HepG2 (cell line): ENCODE results near the gene CCSER1. TPM values are rescaled to one million over a fixed set of nuclear protein-coding genes. Genes with fewer than 3 reads are reported as not detected.
A peak's percentile ranks its signal among the peaks of the same experiment; 100 is the strongest.

Experiments
- BCL6 ChIP-seq: IDR thresholded peaks from 2 replicates; pipeline ENCODE4 v1.6.1; 2016; ENCODE audit warnings: missing genetic modification reagents, missing compliant biosample characterization
- CREB1 ChIP-seq, 2 experiments: fragments of 450-650 bp in 1 of 2; IDR thresholded peaks; 2 replicates each; pipeline ENCODE4 v1.6.1; 2016 to 2017; ENCODE audit warnings: control low read depth in 1 of 2, mild to moderate bottlenecking in 1 of 2, missing compliant biosample characterization in 1 of 2, missing genetic modification characterization in 1 of 2
- FOXA1 ChIP-seq, 2 experiments: fragments of 450-650 bp in 1 of 2; sonication (generic) in 1 of 2; formaldehyde crosslinking in 1 of 2; IDR thresholded peaks; 2 replicates each; pipeline versions ENCODE4 v1.4.0 to v1.6.1; 2016 to 2020; ENCODE audit warnings: missing genetic modification reagents in 1 of 2
- FOXJ3 ChIP-seq: sonication (generic); formaldehyde crosslinking; IDR thresholded peaks from 2 replicates; pipeline ENCODE4 v1.4.0; 2020; ENCODE audit warnings: missing genetic modification reagents, mild to moderate bottlenecking, borderline replicate concordance
- HDAC2 ChIP-seq: sonication (generic); formaldehyde crosslinking; IDR thresholded peaks from 2 replicates; pipeline ENCODE4 v1.4.0; 2020; ENCODE audit warnings: missing genetic modification reagents
- HNRNPUL1 ChIP-seq: fragments of 200-400 bp; formaldehyde crosslinking; IDR thresholded peaks from 2 replicates; pipeline ENCODE4 v1.6.1; 2017; ENCODE audit warnings: low read depth, mild to moderate bottlenecking, low read length, moderate library complexity
- IKZF1 ChIP-seq: fragments of 450-650 bp; IDR thresholded peaks from 2 replicates; pipeline ENCODE4 v1.7.1; 2016
- ISL2 ChIP-seq: sonication (generic); formaldehyde crosslinking; IDR thresholded peaks from 2 replicates; pipeline ENCODE4 v1.5.0; 2020; ENCODE audit warnings: missing genetic modification reagents
- MIER2 ChIP-seq: IDR thresholded peaks from 2 replicates; pipeline ENCODE4 v1.6.1; 2016; ENCODE audit warnings: missing biosample characterization, missing genetic modification reagents
- NCOA2 ChIP-seq: sonication (generic); formaldehyde crosslinking; IDR thresholded peaks from 2 replicates; pipeline ENCODE4 v1.8.0; 2022; ENCODE audit warnings: inconsistent platforms
- NR2F2 ChIP-seq: IDR thresholded peaks from 2 replicates; pipeline ENCODE4 v1.6.1; 2012; ENCODE audit warnings: low read depth, inconsistent platforms, borderline replicate concordance
- RARA ChIP-seq: IDR thresholded peaks from 2 replicates; pipeline ENCODE4 v1.6.1; 2016; ENCODE audit warnings: missing genetic modification reagents, missing compliant biosample characterization
- RORA ChIP-seq: sonication (generic); formaldehyde crosslinking; IDR thresholded peaks from 2 replicates; pipeline ENCODE4 v1.5.0; 2020; ENCODE audit warnings: mild to moderate bottlenecking, missing genetic modification reagents, moderate library complexity
- RXRB ChIP-seq: IDR thresholded peaks from 2 replicates; pipeline ENCODE4 v1.6.1; 2016; ENCODE audit warnings: borderline replicate concordance, missing genetic modification reagents, missing compliant biosample characterization
- SOX5 ChIP-seq: IDR thresholded peaks from 2 replicates; pipeline ENCODE4 v1.6.1; 2016; ENCODE audit warnings: borderline replicate concordance
- ZNF644 ChIP-seq: IDR thresholded peaks from 2 replicates; pipeline ENCODE4 v1.6.1; 2016; ENCODE audit warnings: low read depth
- ZNF672 ChIP-seq: sonication (generic); formaldehyde crosslinking; IDR thresholded peaks from 2 replicates; pipeline ENCODE4 v1.8.1; 2022; ENCODE audit warnings: missing genetic modification reagents
- ZNF746 ChIP-seq: sonication (generic); formaldehyde crosslinking; IDR thresholded peaks from 2 replicates; pipeline ENCODE4 v1.8.0; 2022; ENCODE audit warnings: mild to moderate bottlenecking, missing genetic modification reagents
- polyA plus RNA-seq, 8 experiments: library from polyadenylated mRNA; depleted of rRNA in 3 of 8; stranded (reverse) in 7 of 8; unstranded in 1 of 8; fragments of >200 nt; fragmentation: Illumina TruSeq in 4 of 8; extraction: Trizol in 4 of 8; gene quantifications; 2 replicates each; pipeline versions ENCODE4 v1.2.1 to v1.2.3, GENCODE V29; 2011 to 2016; ENCODE audit warnings: low read depth in 4 of 8, missing spikeins in 1 of 8, mixed read lengths in 1 of 8; ENCODE audit not compliant: insufficient read depth in 1 of 8
- total RNA-seq, 5 experiments: library from RNA; depleted of rRNA; stranded (reverse); fragments of >200 nt; fragmentation: Illumina TruSeq; extraction: Trizol; gene quantifications; 2 replicates each; pipeline ENCODE4 v1.2.3, GENCODE V29; 2016; ENCODE audit warnings: low read depth in 1 of 5
- TF ChIP-seq, protein P1 (sequence below): IDR thresholded peaks from 2 replicates; pipeline ENCODE4 v1.6.1; 2016; ENCODE audit warnings: mild to moderate bottlenecking, missing biosample characterization, missing genetic modification reagents
- TF ChIP-seq, protein P2 (sequence below): sonication (generic); formaldehyde crosslinking; IDR thresholded peaks from 2 replicates; pipeline ENCODE4 v1.4.0; 2020; ENCODE audit warnings: missing genetic modification reagents
- TF ChIP-seq, protein P3 (sequence below): sonication (generic); formaldehyde crosslinking; IDR thresholded peaks from 2 replicates; pipeline ENCODE4 v1.8.1; 2023; ENCODE audit warnings: mild to moderate bottlenecking, missing genetic modification reagents
- TF ChIP-seq, protein P4 (sequence below): sonication (generic); formaldehyde crosslinking; IDR thresholded peaks from 2 replicates; pipeline ENCODE4 v1.4.0; 2020; ENCODE audit warnings: missing genetic modification reagents, borderline replicate concordance
- TF ChIP-seq, protein P5 (sequence below): sonication (generic); formaldehyde crosslinking; IDR thresholded peaks from 2 replicates; pipeline ENCODE4 v1.5.1; 2020; ENCODE audit warnings: missing genetic modification reagents, mild to moderate bottlenecking, borderline replicate concordance

The CCSER1 gene
- total and polyA plus RNA-seq, 2 of the 13 experiments (the other 11 are each of a cell fraction or from before 2014, with no cell fraction given) = not detected

DNA sequence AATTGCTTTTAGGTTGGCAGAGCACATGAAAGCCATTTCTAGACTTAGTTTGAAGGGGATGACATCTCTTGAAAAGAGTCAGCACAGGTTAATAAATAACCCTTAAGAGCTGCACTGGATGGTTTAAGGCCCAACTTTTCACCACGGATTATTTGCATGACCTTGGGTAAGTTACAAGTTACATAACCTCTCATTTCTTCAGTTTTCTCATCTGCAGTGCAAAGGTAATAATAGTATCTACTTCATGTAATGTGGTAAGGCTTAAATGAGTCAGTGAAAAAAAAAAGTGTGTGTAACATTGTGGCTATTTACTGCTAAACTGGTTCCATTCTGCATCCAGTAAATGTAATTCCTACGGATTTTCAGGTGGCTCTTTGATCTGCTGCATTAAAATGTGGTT lies 715.8 kb downstream of the CCSER1 start (continued):
- TF ChIP-seq HNRNPUL1 (peak; percentile 75; the same call in 1 of the 2 replicates), SOX5 (CRISPR knock-in tag) (peak; percentile 17; the same call in 1 of the 2 replicates), ZNF746 (CRISPR knock-in tag) (no peak), HDAC2 (CRISPR knock-in tag) (peak; percentile 48; the same call in 1 of the 2 replicates), CREB1 (IDR thresholded peaks at IDR 0.05) (no peak), CREB1 (CRISPR knock-in tag; IDR thresholded peaks at IDR 0.05) (no peak), MIER2 (CRISPR knock-in tag) (no peak), BCL6 (CRISPR knock-in tag) (peak; percentile 50; the same call in 1 of the 2 replicates), FOXA1 (IDR thresholded peaks at IDR 0.05) (no peak), FOXA1 (CRISPR knock-in tag; IDR thresholded peaks at IDR 0.05) (0 out of 2 replicates have a peak, but pooled peaks have one; percentile 15), ISL2 (0 out of 2 replicates have a peak, but pooled peaks have one; percentile 50), NR2F2 (no peak), RXRB (CRISPR knock-in tag) (peak; percentile 52; the same call in 1 of the 2 replicates), RARA (peak; percentile 64), NCOA2 (peak; percentile 62), FOXJ3 (CRISPR knock-in tag) (peak; percentile 48; the same call in 1 of the 2 replicates), RORA (CRISPR knock-in tag) (no peak), ZNF644 (CRISPR knock-in tag) (peak; percentile 69; the same call in 1 of the 2 replicates), IKZF1 (no peak), ZNF672 (CRISPR knock-in tag) (no peak)
- TF ChIP-seq, protein P1, sequence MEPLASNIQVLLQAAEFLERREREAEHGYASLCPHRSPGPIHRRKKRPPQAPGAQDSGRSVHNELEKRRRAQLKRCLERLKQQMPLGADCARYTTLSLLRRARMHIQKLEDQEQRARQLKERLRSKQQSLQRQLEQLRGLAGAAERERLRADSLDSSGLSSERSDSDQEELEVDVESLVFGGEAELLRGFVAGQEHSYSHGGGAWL (CRISPR knock-in tag) = no peak
- TF ChIP-seq, protein P2, sequence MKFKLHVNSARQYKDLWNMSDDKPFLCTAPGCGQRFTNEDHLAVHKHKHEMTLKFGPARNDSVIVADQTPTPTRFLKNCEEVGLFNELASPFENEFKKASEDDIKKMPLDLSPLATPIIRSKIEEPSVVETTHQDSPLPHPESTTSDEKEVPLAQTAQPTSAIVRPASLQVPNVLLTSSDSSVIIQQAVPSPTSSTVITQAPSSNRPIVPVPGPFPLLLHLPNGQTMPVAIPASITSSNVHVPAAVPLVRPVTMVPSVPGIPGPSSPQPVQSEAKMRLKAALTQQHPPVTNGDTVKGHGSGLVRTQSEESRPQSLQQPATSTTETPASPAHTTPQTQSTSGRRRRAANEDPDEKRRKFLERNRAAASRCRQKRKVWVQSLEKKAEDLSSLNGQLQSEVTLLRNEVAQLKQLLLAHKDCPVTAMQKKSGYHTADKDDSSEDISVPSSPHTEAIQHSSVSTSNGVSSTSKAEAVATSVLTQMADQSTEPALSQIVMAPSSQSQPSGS (CRISPR knock-in tag) = 0 out of 2 replicates have a peak, but pooled peaks have one; percentile 32
- TF ChIP-seq, protein P3, sequence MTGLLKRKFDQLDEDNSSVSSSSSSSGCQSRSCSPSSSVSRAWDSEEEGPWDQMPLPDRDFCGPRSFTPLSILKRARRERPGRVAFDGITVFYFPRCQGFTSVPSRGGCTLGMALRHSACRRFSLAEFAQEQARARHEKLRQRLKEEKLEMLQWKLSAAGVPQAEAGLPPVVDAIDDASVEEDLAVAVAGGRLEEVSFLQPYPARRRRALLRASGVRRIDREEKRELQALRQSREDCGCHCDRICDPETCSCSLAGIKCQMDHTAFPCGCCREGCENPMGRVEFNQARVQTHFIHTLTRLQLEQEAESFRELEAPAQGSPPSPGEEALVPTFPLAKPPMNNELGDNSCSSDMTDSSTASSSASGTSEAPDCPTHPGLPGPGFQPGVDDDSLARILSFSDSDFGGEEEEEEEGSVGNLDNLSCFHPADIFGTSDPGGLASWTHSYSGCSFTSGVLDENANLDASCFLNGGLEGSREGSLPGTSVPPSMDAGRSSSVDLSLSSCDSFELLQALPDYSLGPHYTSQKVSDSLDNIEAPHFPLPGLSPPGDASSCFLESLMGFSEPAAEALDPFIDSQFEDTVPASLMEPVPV = no peak
- TF ChIP-seq, protein P4, sequence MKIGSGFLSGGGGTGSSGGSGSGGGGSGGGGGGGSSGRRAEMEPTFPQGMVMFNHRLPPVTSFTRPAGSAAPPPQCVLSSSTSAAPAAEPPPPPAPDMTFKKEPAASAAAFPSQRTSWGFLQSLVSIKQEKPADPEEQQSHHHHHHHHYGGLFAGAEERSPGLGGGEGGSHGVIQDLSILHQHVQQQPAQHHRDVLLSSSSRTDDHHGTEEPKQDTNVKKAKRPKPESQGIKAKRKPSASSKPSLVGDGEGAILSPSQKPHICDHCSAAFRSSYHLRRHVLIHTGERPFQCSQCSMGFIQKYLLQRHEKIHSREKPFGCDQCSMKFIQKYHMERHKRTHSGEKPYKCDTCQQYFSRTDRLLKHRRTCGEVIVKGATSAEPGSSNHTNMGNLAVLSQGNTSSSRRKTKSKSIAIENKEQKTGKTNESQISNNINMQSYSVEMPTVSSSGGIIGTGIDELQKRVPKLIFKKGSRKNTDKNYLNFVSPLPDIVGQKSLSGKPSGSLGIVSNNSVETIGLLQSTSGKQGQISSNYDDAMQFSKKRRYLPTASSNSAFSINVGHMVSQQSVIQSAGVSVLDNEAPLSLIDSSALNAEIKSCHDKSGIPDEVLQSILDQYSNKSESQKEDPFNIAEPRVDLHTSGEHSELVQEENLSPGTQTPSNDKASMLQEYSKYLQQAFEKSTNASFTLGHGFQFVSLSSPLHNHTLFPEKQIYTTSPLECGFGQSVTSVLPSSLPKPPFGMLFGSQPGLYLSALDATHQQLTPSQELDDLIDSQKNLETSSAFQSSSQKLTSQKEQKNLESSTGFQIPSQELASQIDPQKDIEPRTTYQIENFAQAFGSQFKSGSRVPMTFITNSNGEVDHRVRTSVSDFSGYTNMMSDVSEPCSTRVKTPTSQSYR (CRISPR knock-in tag) = no peak
- TF ChIP-seq, protein P5, sequence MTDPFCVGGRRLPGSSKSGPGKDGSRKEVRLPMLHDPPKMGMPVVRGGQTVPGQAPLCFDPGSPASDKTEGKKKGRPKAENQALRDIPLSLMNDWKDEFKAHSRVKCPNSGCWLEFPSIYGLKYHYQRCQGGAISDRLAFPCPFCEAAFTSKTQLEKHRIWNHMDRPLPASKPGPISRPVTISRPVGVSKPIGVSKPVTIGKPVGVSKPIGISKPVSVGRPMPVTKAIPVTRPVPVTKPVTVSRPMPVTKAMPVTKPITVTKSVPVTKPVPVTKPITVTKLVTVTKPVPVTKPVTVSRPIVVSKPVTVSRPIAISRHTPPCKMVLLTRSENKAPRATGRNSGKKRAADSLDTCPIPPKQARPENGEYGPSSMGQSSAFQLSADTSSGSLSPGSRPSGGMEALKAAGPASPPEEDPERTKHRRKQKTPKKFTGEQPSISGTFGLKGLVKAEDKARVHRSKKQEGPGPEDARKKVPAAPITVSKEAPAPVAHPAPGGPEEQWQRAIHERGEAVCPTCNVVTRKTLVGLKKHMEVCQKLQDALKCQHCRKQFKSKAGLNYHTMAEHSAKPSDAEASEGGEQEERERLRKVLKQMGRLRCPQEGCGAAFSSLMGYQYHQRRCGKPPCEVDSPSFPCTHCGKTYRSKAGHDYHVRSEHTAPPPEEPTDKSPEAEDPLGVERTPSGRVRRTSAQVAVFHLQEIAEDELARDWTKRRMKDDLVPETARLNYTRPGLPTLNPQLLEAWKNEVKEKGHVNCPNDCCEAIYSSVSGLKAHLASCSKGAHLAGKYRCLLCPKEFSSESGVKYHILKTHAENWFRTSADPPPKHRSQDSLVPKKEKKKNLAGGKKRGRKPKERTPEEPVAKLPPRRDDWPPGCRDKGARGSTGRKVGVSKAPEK = no peak
